Keratinocyte (primary cell): ENCODE measurements around the gene MAD1L1.

Source experiments
- CTCF ChIP-seq, 3 experiments: IDR thresholded peaks in 1 of 3; conservative IDR thresholded peaks in 1 of 3; optimal IDR thresholded peaks in 1 of 3; 2 replicates in 2 of 3; 3 replicates in 1 of 3; pipeline versions ENCODE3 to v1.5.1; 2011; ENCODE audit warnings: low read length in 3 of 3, mild to moderate bottlenecking in 3 of 3, moderate library complexity in 2 of 3, control low read depth in 1 of 3, inconsistent platforms in 1 of 3; ENCODE audit not compliant: insufficient read depth in 2 of 3; ENCODE audit errors: extremely low read depth in 1 of 3
- EZH2 ChIP-seq: IDR thresholded peaks from one replicate; pipeline ENCODE4 v1.6.1; 2012; ENCODE audit warnings: inconsistent platforms, mild to moderate bottlenecking, low read length, moderate library complexity

GRCh38 chr7:1942941-1943289 lies 289.8 kb downstream of the MAD1L1 start:
- TF ChIP-seq CTCF (optimal IDR thresholded peaks at IDR 0.05 in 1 of 3, IDR thresholded peaks at IDR 0.05 in 1 of 3, conservative IDR thresholded peaks at IDR 0.05 in 1 of 3; ENCODE audit: extremely low read depth in 1 of 3, insufficient read depth in 2 of 3, low read length in 3 of 3) (no peak), EZH2 (no peak)
